ENCODE results near the gene MYO18A. TPM values are rescaled to one million over a fixed set of nuclear protein-coding genes. Genes with fewer than 3 reads are reported as not detected.
A peak's percentile ranks its signal among the peaks of the same experiment; 100 is the strongest.

MYO18A gene
- total RNA-seq, 1 donor from 2014 or later: 79.9 TPM

DNA sequence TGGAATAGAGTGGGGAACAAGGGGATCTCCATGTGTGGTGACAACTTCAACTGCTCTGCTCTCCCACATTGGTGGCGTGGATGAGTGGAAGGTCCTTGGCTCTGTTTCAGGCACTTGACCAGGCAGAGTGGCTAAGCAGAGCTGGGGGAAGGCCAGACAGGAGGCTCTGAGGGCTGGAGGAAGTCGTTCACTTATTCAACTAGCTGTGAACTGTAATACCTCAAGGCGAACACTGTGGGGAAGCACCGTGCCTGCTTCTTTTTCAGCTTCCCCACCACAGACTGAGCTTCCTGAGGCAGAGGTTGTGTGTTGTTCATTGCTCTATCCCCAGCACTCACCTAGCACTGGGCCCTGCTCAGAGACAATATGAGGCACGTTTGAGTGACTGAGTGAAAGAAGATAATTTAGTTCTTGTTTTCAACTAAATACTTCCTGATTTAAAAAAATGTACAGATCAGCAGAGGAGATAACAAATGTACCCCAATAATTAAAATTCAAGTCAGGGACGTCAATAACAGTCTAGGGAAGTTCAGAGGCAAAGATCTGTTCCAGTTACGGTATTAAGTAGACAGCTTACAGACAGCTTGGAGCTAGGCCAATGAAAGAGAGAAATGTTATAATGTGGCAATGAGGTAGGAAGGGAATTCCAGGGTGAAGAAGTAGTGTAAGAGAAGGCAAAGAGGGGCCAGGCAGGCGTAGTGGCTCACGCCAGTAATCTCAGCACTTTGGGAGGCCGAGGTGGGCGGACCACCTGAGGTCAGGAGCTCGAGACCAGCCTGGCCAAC is 34.7 kb downstream of the MYO18A start:
- Mint-ChIP-seq H3K27ac (ENCODE audit: unreplicated experiment) (peak overlapping the region; percentile 81), H3K27me3 (ENCODE audit: unreplicated experiment) (peaks cover 8% of the 10 kb centered on the region), H3K9me3 (ENCODE audit: unreplicated experiment) (no peaks in the 10 kb centered on the region), H3K4me3 (ENCODE audit: unreplicated experiment) (no peak overlapping the region), H3K4me1 (ENCODE audit: unreplicated experiment) (peaks cover 47% of the 10 kb centered on the region), H3K36me3 (ENCODE audit: low read depth, unreplicated experiment) (no peaks in the 10 kb centered on the region)
- TF ChIP-seq, protein P1, sequence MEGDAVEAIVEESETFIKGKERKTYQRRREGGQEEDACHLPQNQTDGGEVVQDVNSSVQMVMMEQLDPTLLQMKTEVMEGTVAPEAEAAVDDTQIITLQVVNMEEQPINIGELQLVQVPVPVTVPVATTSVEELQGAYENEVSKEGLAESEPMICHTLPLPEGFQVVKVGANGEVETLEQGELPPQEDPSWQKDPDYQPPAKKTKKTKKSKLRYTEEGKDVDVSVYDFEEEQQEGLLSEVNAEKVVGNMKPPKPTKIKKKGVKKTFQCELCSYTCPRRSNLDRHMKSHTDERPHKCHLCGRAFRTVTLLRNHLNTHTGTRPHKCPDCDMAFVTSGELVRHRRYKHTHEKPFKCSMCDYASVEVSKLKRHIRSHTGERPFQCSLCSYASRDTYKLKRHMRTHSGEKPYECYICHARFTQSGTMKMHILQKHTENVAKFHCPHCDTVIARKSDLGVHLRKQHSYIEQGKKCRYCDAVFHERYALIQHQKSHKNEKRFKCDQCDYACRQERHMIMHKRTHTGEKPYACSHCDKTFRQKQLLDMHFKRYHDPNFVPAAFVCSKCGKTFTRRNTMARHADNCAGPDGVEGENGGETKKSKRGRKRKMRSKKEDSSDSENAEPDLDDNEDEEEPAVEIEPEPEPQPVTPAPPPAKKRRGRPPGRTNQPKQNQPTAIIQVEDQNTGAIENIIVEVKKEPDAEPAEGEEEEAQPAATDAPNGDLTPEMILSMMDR (IDR thresholded peaks at IDR 0.05; ENCODE audit: unreplicated experiment): peak; percentile 45
- peak; percentile 68 for DNase-seq (ENCODE audit: low spot score)

DNA sequence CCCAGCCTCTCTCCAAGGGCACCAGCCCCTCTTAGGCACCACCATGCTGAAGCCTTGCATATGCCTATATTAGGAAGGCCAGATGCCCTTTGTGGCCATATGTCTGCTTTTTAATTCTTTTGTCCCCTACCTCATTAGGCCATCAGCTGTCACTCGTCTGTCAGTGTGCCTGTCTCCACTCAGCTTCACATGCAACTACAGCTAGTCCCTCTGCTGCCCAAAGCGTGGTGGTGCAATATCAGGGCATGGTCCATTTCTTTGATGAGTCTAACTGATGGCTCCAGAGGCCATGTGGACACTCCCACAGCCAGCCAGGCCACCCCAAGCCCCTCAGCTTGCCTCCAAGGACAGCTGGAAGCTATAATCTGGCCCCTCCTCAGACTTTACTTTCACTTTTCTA is 36.3 kb downstream of the MYO18A start:
- TF ChIP-seq, protein P1 (IDR thresholded peaks at IDR 0.05; ENCODE audit: unreplicated experiment): peak; percentile 40
- Mint-ChIP-seq H3K36me3 (ENCODE audit: low read depth, unreplicated experiment) (no peaks in the 10 kb centered on the region), H3K27me3 (ENCODE audit: unreplicated experiment) (peaks cover 8% of the 10 kb centered on the region), H3K4me1 (ENCODE audit: unreplicated experiment) (peaks cover 48% of the 10 kb centered on the region), H3K4me3 (ENCODE audit: unreplicated experiment) (no peak overlapping the region), H3K9me3 (ENCODE audit: unreplicated experiment) (no peaks in the 10 kb centered on the region), H3K27ac (ENCODE audit: unreplicated experiment) (peak overlapping the region; percentile 45)
- peak; percentile 45 for DNase-seq (ENCODE audit: low spot score)

DNA sequence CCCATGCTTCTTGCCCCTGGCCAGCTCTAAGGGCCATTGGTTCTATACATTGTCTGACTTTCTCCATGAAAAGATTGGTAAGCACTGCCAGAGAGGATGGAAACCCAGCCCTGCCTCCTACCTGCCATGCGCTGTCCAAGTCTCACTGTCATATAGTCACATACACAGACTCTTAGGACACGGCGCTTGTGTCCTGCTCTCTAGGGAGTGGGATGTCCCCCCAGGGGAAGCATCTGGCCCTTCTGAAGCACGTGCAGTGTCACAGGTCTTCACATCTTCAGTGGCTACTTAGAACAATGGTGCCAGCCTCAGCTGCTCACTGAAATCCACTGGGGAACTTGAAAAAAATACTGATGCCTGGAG is 38.7 kb downstream of the MYO18A start:
- peak overlapping the region; percentile 99 for H3K27ac Mint-ChIP-seq (ENCODE audit: unreplicated experiment)
- peaks cover 45% of the 10 kb centered on the region for H3K4me1 Mint-ChIP-seq (ENCODE audit: unreplicated experiment)
- peaks cover 10% of the 10 kb centered on the region for H3K27me3 Mint-ChIP-seq (ENCODE audit: unreplicated experiment)
- no peak for DNase-seq (ENCODE audit: low spot score)
- TF ChIP-seq, protein P1 (IDR thresholded peaks at IDR 0.05; ENCODE audit: unreplicated experiment): no peak
- no peaks in the 10 kb centered on the region for H3K9me3 Mint-ChIP-seq (ENCODE audit: unreplicated experiment)
- H3K36me3 Mint-ChIP-seq (ENCODE audit: low read depth, unreplicated experiment): no peaks in the 10 kb centered on the region
- H3K4me3 Mint-ChIP-seq (ENCODE audit: unreplicated experiment): peak overlapping the region; percentile 80

DNA sequence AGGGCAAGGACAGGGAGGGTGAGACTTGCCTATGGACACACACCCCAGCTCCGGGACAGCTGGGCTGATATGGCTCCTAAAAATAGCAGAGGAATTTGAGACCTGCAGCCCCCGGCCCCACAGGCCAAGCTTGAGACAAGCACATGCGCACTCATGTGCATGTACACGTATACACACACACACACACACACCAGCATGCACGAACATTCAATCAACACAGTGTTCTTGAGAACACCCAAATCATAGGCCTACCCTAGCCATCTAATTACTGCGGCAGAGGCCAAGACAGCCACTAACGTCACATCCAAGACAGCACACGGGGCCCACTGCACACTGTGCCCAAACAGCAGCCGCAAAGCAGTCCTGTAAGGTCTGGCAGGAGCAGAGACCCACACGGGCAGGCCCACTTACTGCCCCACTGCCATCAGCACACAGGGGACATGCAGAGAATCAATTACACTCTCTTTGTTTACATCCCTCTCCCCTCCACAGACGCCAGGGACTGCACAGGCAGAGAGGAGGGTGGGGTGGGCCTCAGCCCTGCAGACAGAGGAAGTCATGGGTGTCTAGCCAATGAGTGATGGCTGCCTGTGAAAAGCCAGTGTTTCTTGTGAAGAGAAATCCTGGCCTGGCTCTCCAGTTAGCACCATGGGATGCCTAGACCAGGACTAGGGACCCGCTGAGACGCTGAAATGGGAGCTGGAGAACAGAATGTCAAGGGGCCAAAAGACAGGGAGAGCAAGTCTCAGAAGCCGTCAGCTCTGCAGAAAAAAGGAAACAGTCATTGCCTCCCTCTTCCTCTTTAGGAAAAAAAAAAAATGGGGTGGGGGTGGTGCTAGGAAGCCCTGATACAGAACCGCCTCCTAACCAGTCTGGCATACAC is 39.3 kb downstream of the MYO18A start:
- H3K4me1 Mint-ChIP-seq (ENCODE audit: unreplicated experiment): peaks cover 45% of the 10 kb centered on the region
- TF ChIP-seq, protein P1 (IDR thresholded peaks at IDR 0.05; ENCODE audit: unreplicated experiment): no peak
- H3K4me3 Mint-ChIP-seq (ENCODE audit: unreplicated experiment): peak overlapping the region; percentile 80

More for the DNA sequence above, 39.3 kb downstream of the MYO18A start:
- Mint-ChIP-seq H3K9me3 (ENCODE audit: unreplicated experiment) (no peaks in the 10 kb centered on the region), H3K27ac (ENCODE audit: unreplicated experiment) (peak overlapping the region; percentile 99), H3K27me3 (ENCODE audit: unreplicated experiment) (peaks cover 10% of the 10 kb centered on the region), H3K36me3 (ENCODE audit: low read depth, unreplicated experiment) (no peaks in the 10 kb centered on the region)
- peak; percentile 30 for DNase-seq (ENCODE audit: low spot score)
